ENCODE data around the gene TMEM145.
"Not testable (repeated sequence)": the region's sequence is repeated elsewhere in the genome, so short reads cannot be mapped to it uniquely, and the experiment has no call there.

TMEM145 gene

DNA sequence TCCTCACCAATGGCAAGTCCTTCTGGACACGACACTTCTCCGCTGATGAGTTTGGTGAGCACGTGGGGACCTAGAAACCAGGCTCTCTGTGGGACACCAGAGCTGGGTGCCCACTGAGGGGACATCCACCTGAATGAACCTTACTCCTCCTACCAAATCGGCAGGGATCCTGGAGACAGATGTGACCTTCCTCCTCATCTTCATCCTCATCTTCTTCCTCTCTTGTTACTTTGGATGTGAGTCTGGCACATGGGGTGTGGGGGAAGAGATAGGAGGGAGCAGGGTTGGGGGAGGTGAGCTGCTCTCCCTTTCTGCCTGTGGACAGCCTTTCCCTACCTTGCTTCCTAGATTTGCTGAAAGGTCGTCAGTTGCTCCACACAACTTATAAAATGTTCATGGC is 1.9 kb downstream of the TMEM145 start:
- DNase-seq (ENCODE audit: low spot score) = no peak

DNA sequence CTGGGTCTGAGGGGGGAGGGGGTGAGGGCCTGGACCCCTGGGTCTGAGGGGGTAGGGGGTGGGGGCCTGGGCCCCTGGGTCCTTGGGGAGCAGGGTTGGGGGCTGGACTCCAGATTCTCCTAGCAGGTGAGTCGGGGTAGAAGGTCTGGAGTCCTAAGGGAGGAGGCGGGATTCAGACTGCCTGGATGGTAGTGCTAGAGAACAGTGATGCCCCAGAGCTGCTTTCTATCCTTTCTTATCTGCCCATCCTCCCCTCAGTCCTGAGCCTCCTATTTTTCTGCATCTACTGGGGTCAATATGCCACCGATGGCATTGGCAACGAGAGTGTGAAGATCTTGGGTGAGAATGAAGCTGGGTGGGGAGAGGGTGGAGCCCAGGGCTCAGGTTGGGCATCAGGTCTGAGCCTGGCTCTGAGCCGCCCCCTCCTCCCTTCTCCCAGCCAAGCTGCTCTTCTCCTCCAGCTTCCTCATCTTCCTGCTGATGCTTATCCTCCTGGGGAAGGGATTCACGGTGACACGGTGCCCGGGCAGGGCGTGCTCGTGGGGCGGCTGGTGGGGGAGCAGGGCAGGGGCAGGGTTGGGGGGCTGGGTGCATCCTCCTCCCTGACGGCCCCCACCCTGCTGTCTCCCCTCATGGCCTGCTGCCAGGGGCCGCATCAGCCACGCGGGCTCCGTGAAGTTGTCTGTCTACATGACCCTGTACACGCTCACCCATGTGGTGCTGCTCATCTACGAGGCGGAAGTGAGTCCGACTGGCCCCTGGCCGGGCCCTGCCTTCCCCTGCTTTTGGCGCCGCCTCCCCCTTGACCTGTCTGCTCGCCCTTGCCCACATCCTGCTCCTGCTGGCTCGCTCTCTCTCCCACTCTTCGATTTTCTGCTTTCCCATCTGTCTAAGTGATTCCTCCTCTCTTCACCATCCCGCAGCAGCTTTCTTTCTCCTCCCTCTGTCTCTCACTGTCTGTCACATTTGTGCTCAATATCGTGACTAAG is 3.4 kb downstream of the TMEM145 start:
- DNase-seq (ENCODE audit: low spot score) = no peak

DNA sequence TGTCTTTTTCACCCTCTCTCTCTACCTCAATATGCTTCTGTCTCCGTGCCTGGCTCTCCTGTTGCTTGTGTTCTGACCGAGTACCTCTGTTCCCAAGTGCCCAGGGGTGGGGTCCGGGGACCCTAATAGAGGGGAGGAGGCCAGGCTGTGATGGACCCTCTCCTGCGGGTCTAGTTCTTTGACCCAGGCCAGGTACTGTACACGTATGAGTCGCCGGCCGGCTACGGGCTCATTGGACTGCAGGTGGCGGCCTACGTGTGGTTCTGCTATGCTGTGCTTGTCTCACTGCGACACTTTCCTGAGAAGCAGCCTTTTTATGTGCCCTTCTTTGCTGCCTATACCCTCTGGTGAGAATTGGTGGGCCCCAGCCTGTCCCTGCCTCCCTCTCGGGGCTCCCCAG is 4.4 kb downstream of the TMEM145 start:
- DNase-seq (ENCODE audit: low spot score) = no peak

DNA sequence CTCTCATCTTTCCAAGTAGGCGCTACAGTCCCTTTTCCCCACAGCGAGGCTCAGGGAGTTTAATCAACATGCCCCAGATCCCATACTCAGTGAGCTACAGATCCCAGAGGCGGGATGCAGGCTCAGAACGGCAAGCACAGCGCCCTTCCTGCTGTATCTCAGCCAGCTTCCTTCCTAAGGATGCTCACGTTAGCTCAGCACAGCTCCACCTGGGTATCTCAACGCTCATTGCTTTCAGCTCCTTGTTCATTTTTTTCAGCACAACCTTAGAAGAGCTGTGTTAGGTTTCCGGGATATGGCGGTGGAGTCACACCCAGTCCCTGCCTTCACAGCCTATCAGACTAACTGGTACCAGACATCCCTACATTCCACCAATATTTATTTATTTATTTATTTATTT is 9.2 kb downstream of the TMEM145 start:
- DNase-seq (ENCODE audit: low spot score) = no peak

DNA sequence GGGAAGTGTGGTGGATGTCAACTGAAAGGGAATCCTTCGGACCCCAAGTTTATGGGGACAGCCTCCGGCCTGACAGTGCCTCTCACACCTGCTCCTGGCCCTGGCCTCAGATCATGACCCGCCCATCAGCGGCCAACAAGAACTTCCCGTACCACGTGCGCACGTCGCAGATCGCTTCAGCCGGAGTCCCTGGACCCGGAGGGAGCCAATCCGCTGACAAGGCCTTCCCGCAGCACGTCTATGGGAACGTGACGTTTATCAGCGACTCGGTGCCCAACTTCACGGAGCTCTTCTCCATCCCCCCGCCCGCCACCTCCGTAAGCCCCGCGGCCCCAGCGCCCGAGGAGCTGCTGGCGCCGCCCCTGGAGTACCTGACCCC is 10.4 kb downstream of the TMEM145 start:
- DNase-seq (ENCODE audit: low spot score) = no peak

DNA sequence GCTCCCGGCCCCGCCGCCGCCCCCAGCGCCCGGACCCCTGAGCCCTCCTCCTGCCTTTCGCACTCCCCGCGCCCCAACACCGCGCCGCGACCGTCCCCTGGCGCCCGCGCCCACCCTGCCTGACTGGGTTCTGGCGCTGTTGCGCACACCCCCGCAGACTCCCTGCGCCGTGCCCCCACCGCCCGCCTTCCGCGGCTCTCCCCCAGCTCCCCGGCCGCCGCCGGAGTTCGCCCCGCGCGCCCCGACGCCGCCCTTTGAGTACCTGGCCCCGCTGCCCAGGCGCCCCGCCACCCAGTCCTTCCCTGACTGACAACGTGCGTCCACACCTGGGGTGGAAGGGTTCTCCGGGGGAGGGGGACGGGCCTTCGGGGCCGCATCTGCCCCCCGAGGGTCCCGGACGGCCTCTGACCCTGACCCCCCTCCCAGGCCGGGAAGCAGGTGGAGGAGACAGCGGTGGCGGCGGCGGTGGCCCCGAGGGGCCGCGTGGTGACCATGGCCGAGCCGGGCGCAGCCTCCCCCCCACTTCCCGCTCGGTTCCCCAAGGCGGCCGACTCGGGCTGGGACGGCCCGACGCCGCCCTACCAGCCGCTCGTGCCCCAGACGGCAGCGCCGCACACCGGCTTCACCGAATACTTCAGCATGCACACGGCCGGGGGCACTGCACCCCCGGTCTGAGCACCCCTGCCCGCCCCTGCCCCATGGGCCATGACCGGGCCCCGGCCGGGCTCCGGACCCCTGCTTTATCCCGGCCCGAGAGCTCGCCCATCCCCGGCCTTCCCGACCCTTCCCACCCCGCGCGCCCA is 10.9 kb downstream of the TMEM145 start:
- no peak for DNase-seq (ENCODE audit: low spot score)

DNA sequence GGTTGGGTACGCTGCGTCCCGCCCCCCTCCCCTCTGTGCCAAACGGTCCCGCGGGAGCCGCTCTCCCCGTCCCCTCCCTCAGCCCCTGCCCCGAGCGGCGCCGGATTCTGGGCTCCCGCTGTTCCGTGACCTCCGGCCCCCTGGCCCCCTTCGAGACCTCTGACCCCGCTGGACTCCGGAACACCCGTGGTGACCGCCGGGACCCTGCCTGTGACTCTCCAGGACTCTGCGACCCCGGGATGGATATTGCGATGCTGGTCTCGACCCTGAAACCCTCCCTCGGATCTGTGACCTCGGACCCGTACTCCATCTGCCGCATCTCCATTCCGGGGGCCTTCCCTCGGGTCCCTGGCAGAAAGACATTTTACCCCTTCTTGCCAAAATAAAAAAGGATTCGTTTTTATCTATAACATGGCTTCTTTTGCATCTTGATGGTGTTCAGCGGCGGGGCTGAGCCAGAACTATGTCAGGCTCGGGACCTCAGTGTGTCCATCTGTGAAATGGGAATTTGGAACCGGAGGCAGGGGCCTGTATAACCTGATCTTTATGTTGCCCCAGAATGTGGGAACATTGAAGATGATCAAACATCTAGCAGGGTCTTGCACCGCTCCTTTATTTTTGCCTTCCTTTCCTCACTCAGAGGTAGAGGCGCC is 11.7 kb downstream of the TMEM145 start:
- DNase-seq (ENCODE audit: low spot score) = no peak

DNA sequence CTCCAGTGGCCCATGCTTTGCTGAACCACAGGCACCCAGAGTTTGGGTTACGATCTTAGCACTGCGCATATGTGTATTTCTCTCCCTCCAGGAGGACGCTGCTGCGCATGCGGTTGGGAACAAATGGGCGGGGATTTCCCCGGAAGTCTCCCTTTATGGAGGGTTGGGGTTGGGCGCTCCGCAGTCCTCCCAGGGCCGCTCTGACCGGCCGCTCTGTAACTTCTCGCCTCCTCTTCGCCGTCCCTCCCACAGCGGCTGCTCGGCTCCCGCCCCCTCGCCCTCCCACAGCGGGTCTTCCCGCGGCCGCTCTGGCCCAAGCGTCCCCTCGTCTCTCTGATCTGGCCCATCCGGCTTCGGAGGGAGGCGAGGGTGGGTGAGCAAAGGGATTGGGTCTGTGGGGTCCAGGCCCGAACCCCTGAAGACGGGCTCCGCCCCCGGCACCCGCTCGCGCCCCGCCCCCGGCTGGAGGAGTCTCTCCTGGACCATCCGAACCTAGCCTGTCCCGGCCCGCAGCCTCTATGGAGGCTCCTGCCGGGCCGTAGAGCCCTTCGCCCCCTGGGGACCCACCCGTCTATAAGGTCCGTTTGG is 12.3 kb downstream of the TMEM145 start, which contains the start of gene MEGF8:
MEGF8 (plus strand) TSS at position 328 of the 588 bp plus-strand sequence. CDS start 609 bp downstream, outside the sequence.
- DNase-seq (ENCODE audit: low spot score) = peak; percentile 100

DNA sequence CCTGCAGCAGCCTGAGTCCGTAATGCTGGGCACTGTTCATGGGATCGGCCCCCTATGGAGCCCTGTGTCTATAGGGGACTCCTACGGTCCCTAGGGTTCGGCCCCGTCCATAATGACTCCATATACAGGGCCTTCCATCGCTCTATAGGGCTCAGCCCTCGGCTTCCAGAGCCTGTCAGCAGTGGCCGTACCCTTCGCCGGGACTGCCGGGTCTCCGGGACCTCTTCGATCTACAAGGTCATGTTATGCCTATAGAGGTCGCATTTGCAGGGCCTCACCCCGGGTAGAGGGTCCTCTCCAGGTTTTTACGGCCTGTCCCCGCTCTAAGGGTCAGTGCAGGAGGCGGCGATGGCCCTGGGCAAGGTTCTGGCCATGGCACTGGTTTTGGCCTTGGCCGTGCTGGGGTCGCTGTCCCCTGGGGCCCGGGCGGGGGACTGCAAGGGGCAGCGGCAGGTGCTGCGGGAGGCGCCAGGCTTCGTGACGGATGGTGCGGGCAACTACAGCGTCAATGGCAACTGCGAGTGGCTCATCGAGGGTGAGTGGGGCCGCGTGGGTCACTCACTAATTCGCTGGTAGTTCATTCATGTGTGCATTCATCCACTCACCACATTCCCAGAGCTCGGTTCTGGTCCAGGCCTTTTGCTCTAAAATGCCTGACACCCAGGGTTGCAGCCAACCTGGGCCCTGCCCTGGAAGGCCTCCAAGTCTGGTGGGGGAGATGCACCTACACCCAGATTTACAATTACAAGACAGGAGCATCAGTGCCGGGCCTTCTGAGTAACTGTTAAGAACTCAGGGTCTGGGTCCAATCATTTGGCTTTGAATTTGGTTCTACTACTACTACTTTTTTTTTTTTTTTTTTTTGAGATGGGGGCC is 13.0 kb downstream of the TMEM145 start:
- DNase-seq (ENCODE audit: low spot score) = no peak

DNA sequence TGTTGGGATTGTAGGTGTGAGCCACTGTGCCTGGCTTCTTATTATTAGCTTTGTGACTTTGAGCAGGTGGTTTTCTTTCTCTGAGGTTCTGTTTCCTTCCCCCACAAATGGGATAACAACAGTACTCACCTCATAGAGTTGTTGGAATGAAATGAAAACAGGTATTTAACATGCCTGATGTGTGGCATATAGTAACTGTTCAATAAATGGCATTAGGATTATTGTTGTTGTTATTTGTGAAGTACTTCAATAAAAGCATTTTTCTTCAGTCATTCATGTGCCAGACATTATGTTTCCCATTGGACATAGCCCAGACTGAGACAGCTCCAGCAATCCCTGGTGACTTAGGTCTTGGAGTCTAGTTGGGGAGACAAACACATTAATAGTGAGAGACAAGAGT is 13.9 kb downstream of the TMEM145 start:
- DNase-seq (ENCODE audit: low spot score) = no peak

DNA sequence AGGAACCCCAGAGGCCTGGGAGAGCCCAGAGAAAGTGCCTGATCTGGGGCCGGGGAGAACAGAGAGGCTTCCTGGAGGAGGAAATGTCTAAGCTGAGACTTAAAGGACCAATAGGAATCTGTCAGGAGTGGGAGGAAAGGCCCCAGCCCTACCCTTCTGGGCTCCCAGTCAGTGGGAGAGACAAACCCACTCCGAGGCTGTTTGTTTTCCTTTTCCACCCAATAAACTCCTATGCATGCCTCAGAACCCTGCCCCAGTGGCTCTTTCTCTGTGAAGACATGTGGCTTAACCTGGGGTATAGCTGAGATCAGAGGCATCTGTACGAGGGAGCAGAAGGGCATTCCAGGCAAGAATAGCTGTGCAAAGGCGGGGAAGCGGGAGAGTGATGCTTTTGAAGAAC is 14.3 kb downstream of the TMEM145 start:
- DNase-seq (ENCODE audit: low spot score) = no peak

DNA sequence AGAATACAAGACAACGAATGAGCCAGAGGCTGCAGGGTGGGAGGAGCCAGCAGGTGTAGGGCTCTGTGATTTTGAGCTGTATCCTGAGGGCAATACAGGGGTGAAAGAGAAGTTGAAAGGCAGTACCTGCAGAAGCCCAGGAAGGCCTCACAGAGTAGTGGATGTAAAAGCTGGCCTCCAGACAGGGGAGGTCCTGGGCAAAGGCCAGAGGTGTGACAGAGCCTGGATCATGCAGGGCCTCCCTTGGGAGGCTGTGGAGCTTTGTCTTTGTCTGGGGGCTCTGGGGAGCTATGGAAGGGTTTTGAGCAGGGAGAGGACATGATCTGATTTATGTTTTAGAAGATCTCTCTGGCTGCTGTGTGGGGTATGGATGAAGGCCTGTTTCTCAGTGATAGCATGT is 15.0 kb downstream of the TMEM145 start:
- DNase-seq (ENCODE audit: low spot score) = no peak

DNA sequence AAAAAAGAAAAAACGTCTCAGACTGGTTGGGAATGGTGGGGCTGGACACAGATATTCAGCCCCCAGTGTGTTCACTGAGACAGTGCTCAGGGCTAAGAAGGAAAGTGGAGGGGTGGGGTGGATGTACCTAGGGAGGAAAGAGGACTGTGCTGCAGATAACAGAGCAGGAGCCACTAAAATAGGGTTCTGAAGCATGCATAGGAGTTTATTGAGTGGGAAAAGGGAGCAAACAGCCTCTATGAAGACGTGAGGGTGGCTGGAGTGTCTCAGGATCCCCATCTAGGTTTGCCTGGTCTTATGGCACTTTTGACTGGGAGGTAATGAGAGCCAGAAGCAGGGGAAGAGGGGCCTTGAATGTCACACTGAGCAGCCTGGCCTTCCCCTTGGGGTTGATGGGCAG is 15.7 kb downstream of the TMEM145 start:
- no peak for DNase-seq (ENCODE audit: low spot score)

DNA sequence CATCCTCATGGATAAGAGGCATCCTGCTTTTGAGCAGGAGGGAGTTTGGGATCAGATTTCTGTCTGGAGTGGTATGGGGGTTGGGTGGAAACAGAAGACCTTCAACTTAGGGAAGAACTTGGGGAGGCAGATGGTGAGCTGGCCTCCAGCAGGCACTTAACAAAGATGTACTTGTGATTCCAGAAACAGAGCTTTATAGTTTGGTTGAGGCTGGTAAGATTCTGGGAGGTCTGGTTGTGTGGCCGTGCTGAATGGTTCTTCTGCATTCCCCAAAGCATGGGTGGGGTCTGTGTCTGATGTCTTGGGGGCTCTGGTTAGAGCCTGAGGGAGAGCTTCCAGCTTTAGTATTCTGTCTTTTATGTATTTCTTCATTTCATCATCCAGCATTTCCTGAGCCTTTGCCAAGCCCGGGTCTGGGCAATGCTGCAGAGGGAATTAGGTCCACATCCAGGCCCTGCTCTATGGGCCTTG is 17.2 kb downstream of the TMEM145 start:
- DNase-seq (ENCODE audit: low spot score) = no peak

DNA sequence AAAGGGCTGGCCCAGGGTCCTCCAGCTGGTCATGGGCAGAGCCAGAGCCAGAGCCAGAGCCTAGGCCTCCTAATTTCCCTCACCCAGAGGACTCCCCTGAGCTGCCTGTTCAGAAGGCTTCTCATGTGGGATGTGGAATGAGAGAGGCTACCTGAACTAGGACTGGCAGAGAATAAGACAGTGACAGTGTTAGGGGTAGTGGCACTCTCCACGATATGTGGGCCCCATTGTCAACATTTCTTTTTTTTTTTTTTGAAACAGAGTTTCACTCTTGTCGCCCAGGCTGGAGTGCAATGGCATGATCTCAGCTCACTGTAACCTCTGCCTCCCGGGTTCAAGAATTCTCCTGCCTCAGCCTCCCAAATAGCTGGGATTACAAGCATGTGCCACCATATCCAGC is 18.2 kb downstream of the TMEM145 start:
- not testable (repeated sequence) for DNase-seq (ENCODE audit: low spot score)

DNA sequence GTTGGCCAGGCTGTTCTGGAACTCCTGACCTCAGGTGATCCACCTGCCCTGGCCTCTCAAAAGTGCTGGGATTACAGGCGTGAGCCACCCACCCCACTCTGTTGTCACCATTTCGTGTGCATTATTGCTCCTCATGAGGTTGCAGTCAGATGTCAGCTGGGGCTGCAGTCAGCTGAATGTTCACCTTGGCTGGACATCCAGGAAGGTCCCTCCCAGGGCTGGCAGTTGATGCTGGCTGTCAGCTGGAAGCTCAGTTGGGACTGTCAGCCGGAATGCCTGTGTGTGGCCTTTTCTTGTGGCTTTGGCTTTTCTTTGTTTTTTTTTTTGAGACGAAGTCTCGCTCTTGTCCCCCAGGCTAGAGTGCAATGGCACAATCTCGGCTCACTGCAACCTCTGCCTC is 18.9 kb downstream of the TMEM145 start:
- DNase-seq (ENCODE audit: low spot score) = no peak

DNA sequence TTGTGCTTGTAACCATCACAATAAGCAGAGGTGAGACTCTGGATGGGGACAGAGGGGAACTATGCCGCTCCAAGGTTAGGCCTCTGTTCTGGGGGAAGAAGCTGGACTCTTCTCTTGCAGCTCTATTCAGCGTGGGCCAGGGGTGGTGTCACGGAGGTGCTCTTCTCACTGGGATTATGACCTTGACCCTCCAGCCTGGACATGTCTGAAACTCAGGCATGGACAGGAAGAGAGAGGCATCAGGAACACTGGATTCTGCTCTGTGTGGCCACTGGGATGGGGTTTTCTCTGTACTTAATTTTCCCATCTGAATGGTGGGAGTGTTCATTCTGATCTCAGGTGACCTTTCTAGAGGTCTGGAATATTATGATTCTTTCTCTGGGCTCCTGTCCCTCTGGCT is 19.9 kb downstream of the TMEM145 start:
- no peak for DNase-seq (ENCODE audit: low spot score)

DNA sequence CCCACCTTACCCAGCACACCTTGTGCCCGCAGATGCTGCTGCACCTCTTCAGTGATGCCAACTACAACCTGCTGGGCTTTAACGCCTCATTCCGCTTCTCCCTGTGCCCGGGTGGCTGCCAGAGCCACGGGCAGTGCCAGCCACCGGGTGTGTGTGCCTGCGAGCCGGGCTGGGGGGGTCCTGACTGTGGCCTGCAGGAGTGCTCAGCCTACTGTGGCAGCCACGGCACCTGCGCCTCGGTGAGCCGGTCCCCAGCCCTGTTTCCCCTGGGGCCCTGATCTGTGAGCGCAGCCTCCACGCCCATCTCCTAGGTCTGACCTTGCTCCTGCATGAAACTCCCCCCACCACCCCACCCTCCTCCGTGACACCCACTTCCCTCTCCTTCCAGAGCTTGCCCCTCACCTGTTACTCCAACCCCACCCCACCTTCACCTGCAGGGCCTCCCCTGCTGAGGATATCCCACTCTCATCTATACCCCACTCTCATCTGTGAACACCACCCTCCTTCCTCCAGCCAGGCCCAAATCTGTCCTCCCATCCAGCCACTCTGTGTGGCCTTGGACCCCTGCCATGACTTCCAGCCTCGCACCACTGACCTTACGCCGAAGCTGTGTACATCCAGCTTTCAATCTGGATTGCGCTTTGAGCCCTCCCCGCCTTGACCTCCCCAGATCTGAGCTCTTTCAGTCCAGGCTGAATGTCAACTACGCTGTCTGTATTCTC is 21.0 kb downstream of the TMEM145 start:
- DNase-seq (ENCODE audit: low spot score) = no peak

DNA sequence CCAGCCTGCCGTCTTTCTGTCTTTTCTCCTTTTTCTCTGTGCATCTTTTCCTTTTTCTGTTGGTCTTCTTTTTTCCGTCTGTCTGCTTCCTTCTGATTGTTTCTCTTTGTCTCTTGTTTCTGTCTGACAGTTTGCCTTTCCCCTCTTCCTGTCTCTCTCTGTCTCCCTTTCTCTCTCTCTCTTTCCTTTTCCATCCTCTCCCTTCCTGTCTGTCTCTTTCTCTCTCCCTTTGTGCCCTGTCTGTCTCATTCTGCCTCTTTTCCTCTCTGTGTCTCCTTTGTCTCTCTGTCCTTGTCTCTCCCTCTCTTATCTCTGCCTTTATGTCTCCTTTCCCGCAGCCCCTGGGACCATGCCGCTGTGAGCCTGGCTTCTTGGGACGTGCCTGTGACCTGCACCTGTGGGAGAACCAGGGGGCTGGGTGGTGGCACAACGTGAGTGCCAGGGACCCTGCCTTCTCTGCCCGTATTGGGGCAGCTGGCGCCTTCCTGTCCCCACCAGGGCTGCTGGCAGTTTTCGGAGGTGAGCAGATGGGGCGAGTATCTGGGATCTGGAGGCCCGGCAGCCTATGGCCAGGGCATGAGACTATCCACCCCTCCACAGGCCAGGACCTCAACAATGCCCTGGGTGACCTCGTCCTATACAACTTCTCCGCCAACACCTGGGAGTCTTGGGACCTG is 21.7 kb downstream of the TMEM145 start:
- no peak for DNase-seq (ENCODE audit: low spot score)
